ENCODE data around the gene KDM4B. TPM values are rescaled to one million over a fixed set of nuclear protein-coding genes. Genes with fewer than 3 reads are reported as not detected.

KDM4B gene
- total and polyA plus RNA-seq, 2 donors (not counting 1 experiment from before 2014, with no cell fraction given) = 6.4 to 14.4 TPM

DNA sequence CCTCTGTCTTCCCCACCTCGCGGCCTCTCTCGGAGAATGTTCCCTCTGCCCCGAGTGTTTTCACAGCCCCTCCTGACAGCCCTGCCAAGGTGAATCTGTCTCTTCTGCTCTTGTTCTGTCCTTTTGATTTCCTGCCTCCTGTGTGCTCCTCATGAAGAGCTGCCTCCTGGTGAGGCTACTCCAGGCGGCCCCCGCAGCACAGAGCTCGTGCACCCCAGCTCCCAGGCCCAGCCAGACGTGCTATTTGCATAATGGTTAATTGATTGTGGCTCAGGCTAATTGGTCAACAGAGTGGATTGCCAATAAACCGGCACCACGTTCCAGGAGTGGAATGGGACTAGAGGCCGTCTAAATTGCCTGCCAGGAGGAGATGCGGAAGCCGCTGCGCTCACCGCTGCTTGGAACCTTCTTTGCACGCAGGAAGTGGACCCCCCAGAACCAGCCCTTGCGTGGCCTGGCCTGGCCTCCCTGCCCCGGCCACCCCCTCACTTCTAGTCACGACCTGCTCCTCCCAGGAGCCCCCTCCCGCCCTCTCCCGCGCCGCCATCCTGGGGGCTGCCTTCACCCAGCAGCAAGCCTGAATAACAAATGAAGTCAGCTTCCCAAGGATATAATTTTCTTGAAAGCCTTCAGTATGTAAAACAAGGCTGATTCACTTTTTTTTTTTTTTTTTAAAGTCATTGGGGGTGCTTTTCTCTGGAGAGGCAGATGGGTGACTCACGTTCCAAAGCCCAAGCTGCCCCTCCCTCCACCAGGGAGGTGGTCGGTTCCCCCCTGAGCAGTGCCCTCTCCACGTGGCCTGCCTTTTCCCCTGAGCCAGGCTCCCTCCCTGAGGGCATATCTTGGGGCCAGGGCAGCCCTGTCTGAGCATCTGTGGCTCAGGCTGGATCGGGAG, 144.0 kb downstream of the KDM4B start:
- peaks cover 6% of the 10 kb centered on the region for H3K36me3 ChIP-seq (ENCODE audit: control insufficient read depth, insufficient read depth, low read length)
- peak; percentile 14 to 81 for DNase-seq (ENCODE audit: low read depth in 2 of 2)
- no peak overlapping the region for H3K4me3 ChIP-seq (replicated peaks in 1 of 4; ENCODE audit: control extremely low read depth in 1 of 4, insufficient read depth in 1 of 4, low read depth in 3 of 4, low read length in 4 of 4)
- no peak overlapping the region for H2AFZ ChIP-seq (ENCODE audit: low read length)
- no peaks in the 10 kb centered on the region for H3K4me1 ChIP-seq (ENCODE audit: control insufficient read depth, extremely low read depth, insufficient read depth, low read length)
- H4K20me1 ChIP-seq (ENCODE audit: control insufficient read depth, extremely low read depth, insufficient read depth, low read length) = no peaks in the 10 kb centered on the region
- H3K9me3 ChIP-seq (ENCODE audit: control insufficient read depth, insufficient read depth, low read depth, low read length) = no peaks in the 10 kb centered on the region
- H3K27ac ChIP-seq (ENCODE audit: insufficient read depth, low read length) = no peak overlapping the region
- no peak overlapping the region for H3K9ac ChIP-seq (ENCODE audit: insufficient read depth, low read length)
- H3K27me3 ChIP-seq (ENCODE audit: control insufficient read depth, insufficient read depth, low read length) = no peaks in the 10 kb centered on the region
- TF ChIP-seq, protein P1, sequence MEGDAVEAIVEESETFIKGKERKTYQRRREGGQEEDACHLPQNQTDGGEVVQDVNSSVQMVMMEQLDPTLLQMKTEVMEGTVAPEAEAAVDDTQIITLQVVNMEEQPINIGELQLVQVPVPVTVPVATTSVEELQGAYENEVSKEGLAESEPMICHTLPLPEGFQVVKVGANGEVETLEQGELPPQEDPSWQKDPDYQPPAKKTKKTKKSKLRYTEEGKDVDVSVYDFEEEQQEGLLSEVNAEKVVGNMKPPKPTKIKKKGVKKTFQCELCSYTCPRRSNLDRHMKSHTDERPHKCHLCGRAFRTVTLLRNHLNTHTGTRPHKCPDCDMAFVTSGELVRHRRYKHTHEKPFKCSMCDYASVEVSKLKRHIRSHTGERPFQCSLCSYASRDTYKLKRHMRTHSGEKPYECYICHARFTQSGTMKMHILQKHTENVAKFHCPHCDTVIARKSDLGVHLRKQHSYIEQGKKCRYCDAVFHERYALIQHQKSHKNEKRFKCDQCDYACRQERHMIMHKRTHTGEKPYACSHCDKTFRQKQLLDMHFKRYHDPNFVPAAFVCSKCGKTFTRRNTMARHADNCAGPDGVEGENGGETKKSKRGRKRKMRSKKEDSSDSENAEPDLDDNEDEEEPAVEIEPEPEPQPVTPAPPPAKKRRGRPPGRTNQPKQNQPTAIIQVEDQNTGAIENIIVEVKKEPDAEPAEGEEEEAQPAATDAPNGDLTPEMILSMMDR (conservative IDR thresholded peaks at IDR 0.05 in 1 of 2, IDR thresholded peaks at IDR 0.05 in 1 of 2; ENCODE audit: low read depth in 1 of 2, low read length in 2 of 2) = no peak
- no peak for TF ChIP-seq EZH2 (IDR thresholded peaks at IDR 0.05; ENCODE audit: low read length, missing control alignments)
- no peak overlapping the region for H3K4me2 ChIP-seq (ENCODE audit: extremely low read depth, insufficient read depth, low read length)
- no peaks in the 10 kb centered on the region for H3K79me2 ChIP-seq (ENCODE audit: control insufficient read depth, insufficient read depth, low read length)

GRCh38 chr19:5113633-5114586, 145.0 kb downstream of the KDM4B start:
- no peaks in the 10 kb centered on the region for H3K27me3 ChIP-seq (ENCODE audit: control insufficient read depth, insufficient read depth, low read length)
- H3K4me3 ChIP-seq (replicated peaks in 1 of 4; ENCODE audit: control extremely low read depth in 1 of 4, insufficient read depth in 1 of 4, low read depth in 3 of 4, low read length in 4 of 4) = no peak overlapping the region
- no peaks in the 10 kb centered on the region for H3K79me2 ChIP-seq (ENCODE audit: control insufficient read depth, insufficient read depth, low read length)
- no peak overlapping the region for H3K27ac ChIP-seq (ENCODE audit: insufficient read depth, low read length)
- H3K4me1 ChIP-seq (ENCODE audit: control insufficient read depth, extremely low read depth, insufficient read depth, low read length) = no peaks in the 10 kb centered on the region
- H3K4me2 ChIP-seq (ENCODE audit: extremely low read depth, insufficient read depth, low read length) = no peak overlapping the region
- DNase-seq (ENCODE audit: low read depth in 2 of 2) = no peak
- H3K9ac ChIP-seq (ENCODE audit: insufficient read depth, low read length) = no peak overlapping the region
- H3K9me3 ChIP-seq (ENCODE audit: control insufficient read depth, insufficient read depth, low read depth, low read length) = no peaks in the 10 kb centered on the region
- TF ChIP-seq EZH2 (IDR thresholded peaks at IDR 0.05; ENCODE audit: low read length, missing control alignments) = no peak
- TF ChIP-seq, protein P1 (conservative IDR thresholded peaks at IDR 0.05 in 1 of 2, IDR thresholded peaks at IDR 0.05 in 1 of 2; ENCODE audit: low read depth in 1 of 2, low read length in 2 of 2) = no peak
- no peaks in the 10 kb centered on the region for H4K20me1 ChIP-seq (ENCODE audit: control insufficient read depth, extremely low read depth, insufficient read depth, low read length)
- peaks cover 6% of the 10 kb centered on the region for H3K36me3 ChIP-seq (ENCODE audit: control insufficient read depth, insufficient read depth, low read length)
- H2AFZ ChIP-seq (ENCODE audit: low read length) = no peak overlapping the region

- Histone ChIP-seq H3K4me2 (ENCODE audit: extremely low read depth, insufficient read depth, low read length) (no peak overlapping the region), H3K79me2 (ENCODE audit: control insufficient read depth, insufficient read depth, low read length) (no peaks in the 10 kb centered on the region), H3K4me1 (ENCODE audit: control insufficient read depth, extremely low read depth, insufficient read depth, low read length) (no peaks in the 10 kb centered on the region), H3K4me3 (replicated peaks in 1 of 4; ENCODE audit: control extremely low read depth in 1 of 4, insufficient read depth in 1 of 4, low read depth in 3 of 4, low read length in 4 of 4) (no peak overlapping the region), H3K9me3 (ENCODE audit: control insufficient read depth, insufficient read depth, low read depth, low read length) (no peaks in the 10 kb centered on the region), H3K36me3 (ENCODE audit: control insufficient read depth, insufficient read depth, low read length) (peaks cover 6% of the 10 kb centered on the region), H3K9ac (ENCODE audit: insufficient read depth, low read length) (no peak overlapping the region), H2AFZ (ENCODE audit: low read length) (no peak overlapping the region), H4K20me1 (ENCODE audit: control insufficient read depth, extremely low read depth, insufficient read depth, low read length) (no peaks in the 10 kb centered on the region), H3K27me3 (ENCODE audit: control insufficient read depth, insufficient read depth, low read length) (no peaks in the 10 kb centered on the region), H3K27ac (ENCODE audit: insufficient read depth, low read length) (no peak overlapping the region)
- no peak for DNase-seq (ENCODE audit: low read depth in 2 of 2)
- TF ChIP-seq, protein P1 (conservative IDR thresholded peaks at IDR 0.05 in 1 of 2, IDR thresholded peaks at IDR 0.05 in 1 of 2; ENCODE audit: low read depth in 1 of 2, low read length in 2 of 2) = no peak
- TF ChIP-seq EZH2 (IDR thresholded peaks at IDR 0.05; ENCODE audit: low read length, missing control alignments) = no peak
Observed at GRCh38 chr19:5114727-5115126, 145.8 kb downstream of the KDM4B start.
